EH (cell line): Measurements from ENCODE around the gene RFNG.

Experiments
- DNase-seq: peaks from one replicate; pipeline ENCODE4 v3.0.0-alpha.2; 2015; ENCODE audit warnings: low read depth

Gene RFNG

DNA sequence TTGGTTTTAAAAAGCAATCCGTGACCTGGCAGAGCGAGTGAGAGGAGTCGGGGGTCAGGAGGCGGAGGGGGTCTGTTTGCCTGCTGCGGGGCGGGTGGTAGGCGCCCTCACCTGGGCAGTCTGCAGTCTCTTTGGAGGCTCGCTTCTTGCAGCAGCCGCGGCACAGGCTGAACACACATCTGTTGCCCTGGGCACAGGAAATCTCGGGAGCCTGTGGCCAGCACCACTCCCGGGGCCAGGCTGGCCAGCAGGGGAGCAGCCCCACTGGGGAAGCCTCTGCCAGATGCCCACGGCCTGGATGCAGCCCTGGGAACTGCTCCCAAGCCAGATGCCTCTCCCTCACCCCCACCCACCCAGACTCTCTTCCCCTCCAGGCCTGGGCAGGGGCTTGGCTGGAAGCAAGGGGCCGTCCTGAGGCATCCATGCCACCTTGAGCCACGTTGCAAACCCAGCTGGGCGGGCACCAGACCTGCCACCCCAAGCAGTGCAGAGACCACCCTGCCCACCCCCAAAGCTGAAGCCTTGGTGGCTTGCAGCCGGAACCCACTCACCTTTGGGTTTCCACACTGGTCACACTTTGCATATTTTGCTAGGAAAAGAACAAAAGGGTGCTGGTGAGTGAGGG lies 6.7 kb upstream of the RFNG start:
- DNase-seq = no peak

- DNase-seq = no peak
Observed at GRCh38 chr17:82056729-82057621, 5.4 kb upstream of the RFNG start.

DNA sequence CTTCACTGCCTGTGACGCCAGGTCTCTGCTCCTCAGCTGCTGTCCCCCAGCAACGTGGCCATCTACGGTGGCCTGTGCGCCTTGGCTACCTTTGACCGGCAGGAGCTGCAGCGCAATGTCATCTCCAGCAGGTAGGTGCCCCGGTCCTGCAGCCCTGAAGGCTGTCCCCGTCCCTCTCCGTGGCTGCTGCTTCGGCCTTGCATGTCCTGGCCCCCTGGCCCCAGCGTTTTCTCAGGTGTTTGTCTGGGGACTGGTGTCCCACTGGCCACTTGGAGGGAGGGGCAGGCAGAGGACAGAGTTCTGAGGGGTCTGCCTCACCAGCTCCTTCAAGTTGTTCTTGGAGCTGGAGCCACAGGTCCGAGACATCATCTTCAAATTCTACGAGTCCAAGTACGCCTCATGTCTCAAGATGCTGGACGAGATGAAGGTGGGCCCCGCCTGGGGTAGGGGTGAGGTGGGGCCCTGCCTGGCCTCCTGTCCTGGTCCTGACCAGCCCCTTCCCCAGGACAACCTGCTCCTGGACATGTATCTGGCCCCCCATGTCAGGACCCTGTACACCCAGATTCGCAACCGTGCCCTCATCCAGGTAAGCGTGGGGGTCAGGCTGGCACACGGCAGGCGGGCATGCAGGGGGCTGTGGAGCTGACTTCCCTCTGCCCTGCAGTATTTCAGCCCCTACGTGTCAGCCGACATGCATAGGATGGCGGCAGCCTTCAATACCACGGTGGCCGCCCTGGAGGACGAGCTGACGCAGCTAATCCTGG lies 4.5 kb upstream of the RFNG start:
- no peak for DNase-seq

- DNase-seq = no peak
Observed at GRCh38 chr17:82055023-82055964, 3.7 kb upstream of the RFNG start.

- DNase-seq = no peak
Observed at GRCh38 chr17:82054351-82055022, 2.9 kb upstream of the RFNG start.

- no peak for DNase-seq
Observed at GRCh38 chr17:82053556-82054263, 2.1 kb upstream of the RFNG start.

DNA sequence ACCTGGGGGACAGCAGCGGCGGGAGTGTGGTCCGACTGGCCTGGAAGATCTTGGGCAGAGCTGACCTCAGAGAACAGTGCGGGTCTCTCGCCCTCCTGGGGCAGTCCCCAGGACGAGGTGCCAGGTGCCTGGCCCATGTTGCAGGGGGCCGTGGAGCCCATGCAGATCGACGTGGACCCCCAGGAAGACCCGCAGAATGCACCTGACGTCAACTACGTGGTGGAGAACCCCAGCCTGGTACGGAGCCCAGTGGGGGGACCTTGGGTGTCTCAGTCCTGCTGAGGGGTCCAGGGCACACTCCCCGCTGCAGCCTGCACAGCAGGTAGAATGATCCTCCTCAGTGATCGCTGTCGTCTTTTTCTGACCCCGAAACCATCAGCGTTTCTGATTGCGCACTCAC lies 1.5 kb upstream of the RFNG start:
- DNase-seq = no peak

- DNase-seq = no peak
Observed at GRCh38 chr17:82052638-82053059, 1.0 kb upstream of the RFNG start.

DNA sequence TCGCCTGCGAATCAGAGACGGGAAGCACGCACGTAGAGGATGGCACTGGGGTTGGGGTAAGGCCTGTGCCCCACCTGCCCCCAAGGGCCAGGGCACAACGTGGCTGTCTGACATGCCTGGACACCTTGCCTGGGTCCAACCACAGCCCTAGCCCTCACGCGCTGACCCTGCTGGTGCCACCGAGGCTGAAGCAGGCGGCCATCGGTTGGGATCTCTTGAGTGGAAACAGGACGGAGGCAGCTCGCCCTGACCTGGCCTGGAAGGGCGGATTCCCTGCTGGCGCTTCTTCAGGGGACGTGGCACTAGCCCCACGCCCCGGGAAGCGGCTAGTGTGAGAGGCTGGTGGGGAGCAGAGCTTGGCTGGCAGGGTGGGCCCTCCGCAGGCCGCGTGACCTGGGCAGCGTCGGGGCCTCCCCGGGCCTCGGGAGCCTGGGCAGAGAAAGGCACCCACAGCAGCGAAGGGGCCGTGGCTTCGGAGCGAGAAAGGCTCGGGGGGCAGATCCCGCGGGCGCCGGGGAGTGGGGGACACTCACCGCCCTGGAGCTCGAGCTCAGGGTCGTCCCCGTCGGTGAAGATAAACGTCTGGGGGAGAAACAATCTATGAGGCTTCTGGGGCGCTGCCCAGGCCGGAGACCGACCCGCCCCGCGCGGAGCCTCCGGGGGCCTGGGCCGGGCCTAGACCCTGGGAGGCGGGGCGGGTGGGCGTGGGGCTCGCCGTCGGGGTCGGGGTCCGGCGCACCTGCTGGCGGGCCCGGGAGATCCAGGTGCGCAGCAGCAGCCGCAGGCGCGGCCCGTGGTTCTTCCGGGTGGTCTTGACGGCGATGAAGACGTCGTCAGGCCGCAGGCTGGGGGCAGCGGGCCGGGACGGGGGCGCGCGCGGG lies 610 bp downstream of the RFNG start:
- DNase-seq = peak; percentile 27

DNA sequence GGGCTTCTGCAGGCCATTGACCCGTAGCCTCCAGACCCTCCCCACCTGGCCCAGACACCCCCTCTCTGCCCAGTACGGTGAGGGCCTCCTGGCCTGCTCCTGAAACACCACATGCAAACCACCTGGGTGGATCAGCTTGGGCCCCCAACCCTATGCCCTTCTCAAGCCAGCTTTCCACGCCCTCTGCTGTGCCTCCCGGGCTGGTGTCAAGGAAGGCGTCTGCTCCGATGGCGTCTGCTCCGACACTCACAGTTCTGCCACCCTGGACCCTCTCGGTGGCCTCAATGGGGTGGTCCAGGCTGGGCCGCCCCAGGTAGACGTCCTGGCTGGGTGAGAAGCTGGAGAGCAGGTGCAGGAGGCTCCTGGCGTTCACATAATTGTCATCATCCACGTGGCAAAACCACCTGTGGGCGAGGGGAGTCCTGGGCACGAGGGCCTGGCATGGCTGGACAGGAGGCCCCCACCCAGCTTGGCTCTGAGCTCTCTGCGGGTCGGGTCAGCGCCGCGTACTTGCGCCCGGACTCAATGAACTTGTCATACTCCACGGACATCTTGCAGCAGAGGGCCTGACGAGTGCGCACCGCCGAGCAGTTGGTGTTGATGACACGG lies 1.4 kb downstream of the RFNG start:
- no peak for DNase-seq

- no peak for DNase-seq
Observed at GRCh38 chr17:82049521-82049971, 2.1 kb downstream of the RFNG start.

- DNase-seq = no peak
Observed at GRCh38 chr17:82049106-82049505, 2.5 kb downstream of the RFNG start.

- DNase-seq = no peak
Observed at GRCh38 chr17:82048571-82048971, 3.0 kb downstream of the RFNG start.

DNA sequence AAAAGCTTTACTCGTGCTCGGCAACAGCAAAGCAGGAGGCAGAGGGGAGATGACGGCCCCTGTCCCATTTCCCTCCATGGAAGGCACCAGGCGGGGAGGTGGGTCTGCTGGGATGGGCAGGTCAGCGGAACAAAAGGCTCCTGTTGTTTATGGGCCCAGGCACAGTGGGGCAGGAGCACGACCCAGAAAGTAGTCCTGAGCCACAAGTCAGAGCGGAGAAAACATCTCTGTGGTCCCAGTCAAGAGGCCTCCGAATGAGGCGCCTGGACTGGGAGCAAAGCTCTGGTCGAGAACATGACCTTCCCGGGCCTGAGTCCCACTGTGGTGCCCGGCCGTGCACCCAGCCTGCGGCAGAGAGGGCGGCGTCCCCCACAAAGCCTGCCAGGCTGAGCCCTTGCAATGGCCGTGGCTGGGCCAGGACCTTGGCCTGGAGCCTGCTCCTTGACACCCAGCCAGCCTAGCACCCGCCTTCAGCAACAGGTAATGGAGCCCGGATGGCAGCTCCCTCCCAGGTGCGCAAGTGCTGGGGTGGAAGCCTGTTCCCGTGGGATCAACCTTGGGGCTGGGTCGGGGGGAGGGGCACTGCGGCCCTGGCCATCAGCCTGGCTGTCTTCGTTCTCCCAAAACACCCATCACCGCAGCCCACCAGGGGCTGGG lies 3.6 kb downstream of the RFNG start:
- no peak for DNase-seq

GRCh38 chr17:82047379-82047778 lies 4.2 kb downstream of the RFNG start:
- DNase-seq = no peak

DNA sequence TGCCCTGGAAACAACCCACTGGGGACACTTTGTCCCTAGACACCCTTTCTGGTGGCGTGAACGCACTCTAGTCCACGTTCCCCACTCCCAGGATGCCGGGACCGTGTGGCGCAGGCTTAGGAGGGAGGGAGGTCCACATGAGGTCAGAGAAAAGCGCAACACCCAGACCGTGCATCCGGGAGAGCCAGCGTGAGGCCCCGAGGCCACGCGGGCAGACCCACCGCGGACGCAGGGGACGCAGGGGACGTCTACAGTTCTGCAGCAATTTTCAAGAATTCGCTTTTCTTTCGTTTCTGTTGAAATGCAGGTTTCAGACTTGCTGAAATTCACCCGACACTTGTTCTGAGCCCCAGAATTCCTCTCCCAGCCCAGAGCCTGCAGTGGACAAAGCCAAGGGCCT lies 4.7 kb downstream of the RFNG start:
- no peak for DNase-seq

- DNase-seq = no peak
Observed at GRCh38 chr17:82045936-82046484, 5.6 kb downstream of the RFNG start.

DNA sequence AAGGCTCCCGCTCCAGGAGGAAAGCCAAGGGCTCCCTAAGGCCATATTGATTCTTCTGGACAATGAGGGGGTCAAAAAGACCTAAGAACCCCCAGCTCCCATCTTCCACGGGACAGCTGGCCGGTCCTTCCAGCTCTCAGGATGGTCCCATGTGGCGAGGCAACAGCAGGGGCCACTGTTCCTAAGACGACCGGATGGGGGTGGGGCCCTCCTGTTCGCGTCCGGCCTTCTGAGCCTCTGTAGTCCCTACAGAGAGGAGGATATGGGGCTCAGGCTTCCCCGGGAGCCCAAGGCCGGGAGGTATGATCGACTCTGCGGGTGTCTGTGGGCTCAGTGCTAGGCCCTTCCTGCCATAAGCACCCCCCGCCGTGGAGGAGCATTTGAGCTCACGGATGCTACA lies 8.1 kb downstream of the RFNG start:
- DNase-seq = no peak
